HG03045 (cell line): ENCODE data around the gene OPCML.

ENCODE experiments used
- ATAC-seq: cut with Tn5 transposase; IDR thresholded peaks from one replicate; pipeline ENCODE4 v1.9.1; 2021; ENCODE audit warnings: mild to moderate bottlenecking, moderate library complexity; ENCODE audit not compliant: unreplicated experiment

OPCML gene

DNA sequence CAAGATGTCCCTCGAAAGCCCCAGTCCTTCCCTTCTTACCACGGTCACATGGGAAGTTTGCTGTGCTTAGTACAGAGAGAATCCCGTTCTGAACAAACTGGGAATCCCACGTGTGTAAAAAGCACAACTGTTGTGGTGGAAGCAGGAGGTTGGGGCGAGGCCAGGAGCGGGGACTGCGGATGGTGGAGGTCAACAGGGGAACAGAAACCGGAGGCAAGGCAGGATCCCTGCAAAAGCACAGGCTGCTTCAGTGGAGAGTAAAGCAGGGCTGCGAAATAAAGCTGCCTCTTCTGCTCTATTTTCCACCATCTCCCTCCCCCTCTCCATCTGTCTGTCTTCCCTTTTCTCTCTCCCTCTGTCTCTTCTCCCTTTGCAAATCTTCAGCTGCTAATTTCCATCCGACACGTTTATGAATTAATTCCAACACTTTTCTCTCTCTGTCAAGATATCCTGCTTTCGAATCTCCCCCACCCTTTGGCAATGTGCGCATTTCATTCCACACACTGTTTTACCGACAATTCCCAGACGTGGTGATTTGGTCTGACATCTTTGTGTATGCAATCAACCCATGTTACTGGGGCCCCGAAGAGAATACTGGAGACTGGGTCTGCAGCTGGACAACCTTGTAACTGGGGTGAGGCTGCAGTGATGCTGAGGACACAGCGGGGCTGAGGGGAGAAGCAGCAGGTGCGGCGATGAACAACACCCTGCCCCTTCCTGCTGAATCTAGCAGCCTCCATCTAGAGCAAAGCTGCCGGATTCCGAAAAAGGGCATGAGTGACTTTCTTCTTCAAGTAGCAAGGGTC is 571.8 kb downstream of the OPCML start:
- no peak for ATAC-seq

DNA sequence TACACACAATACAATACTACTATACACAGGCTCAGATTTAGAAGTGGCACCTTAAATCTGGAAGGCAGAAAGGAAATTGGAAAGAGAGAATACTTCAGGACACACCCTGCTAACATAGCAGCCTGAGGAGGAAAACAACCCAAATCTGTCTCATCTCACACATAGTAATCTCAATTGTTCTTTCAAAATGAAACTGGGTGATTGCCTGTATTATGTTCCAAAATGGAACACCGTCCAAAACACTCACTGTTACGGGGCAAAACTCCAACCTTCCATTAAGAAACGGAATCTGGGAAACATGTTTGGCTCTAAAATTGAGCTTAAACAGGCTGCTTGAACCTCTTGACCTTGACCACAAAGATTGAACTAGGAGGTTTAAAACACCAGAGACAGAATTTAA is 572.6 kb downstream of the OPCML start:
- ATAC-seq = no peak

DNA sequence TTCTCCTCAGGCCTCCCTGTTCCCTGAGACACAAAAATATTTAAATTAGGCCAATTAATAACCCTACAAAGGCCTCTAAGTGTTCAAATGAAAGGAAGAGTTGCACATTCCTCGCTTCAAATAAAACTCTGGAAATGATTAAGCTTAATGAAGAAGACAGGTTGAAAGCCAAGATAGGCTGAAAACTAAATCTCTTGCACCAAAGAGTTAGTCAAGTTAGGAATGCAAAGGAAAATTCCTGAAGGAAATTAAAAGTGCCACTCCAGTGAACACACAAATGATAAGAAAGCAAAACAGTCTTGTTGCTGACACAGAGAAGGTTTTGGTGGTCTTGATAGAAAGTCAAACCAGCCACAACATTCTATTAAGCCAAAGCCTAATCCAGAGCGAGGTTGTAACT is 574.4 kb downstream of the OPCML start:
- ATAC-seq = no peak

DNA sequence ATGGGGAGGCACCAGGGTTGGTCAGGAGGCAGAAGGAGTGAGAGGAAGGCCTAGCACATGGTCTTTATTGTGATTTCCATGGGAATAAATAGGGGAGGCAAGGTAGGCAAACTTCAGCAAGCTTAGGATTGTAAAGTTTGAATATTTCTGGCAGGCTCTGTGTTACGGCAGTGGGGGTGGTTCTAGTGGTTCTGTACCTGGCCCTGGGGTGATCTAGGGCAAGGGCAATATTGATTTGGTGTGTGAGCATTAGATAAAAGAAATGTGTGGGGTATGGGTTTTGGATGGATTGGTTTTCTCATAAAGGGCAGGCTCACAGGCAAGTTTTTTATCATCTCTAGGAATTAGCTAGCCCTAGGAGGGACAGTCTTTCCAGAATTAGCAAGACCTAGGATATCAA is 584.0 kb downstream of the OPCML start:
- ATAC-seq = no peak

DNA sequence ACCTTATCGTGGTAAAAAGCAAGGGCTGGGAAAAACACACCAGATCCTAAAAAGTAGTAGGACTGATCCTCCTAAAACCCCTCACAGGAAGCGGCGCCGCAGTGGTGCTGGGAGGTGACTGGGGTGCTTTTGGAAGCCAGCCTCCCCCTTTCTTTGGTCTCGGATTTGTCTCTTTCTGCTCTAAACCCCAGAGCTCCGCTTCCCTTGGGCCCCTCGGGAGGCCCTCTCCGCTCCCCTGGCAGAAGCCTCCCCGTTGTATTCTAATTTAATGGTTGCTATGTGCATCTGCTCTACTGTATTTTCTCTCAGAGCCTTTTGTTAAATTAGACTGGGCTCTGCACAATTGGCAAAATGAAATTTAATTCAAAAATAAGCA is 587.7 kb downstream of the OPCML start:
- no peak for ATAC-seq

DNA sequence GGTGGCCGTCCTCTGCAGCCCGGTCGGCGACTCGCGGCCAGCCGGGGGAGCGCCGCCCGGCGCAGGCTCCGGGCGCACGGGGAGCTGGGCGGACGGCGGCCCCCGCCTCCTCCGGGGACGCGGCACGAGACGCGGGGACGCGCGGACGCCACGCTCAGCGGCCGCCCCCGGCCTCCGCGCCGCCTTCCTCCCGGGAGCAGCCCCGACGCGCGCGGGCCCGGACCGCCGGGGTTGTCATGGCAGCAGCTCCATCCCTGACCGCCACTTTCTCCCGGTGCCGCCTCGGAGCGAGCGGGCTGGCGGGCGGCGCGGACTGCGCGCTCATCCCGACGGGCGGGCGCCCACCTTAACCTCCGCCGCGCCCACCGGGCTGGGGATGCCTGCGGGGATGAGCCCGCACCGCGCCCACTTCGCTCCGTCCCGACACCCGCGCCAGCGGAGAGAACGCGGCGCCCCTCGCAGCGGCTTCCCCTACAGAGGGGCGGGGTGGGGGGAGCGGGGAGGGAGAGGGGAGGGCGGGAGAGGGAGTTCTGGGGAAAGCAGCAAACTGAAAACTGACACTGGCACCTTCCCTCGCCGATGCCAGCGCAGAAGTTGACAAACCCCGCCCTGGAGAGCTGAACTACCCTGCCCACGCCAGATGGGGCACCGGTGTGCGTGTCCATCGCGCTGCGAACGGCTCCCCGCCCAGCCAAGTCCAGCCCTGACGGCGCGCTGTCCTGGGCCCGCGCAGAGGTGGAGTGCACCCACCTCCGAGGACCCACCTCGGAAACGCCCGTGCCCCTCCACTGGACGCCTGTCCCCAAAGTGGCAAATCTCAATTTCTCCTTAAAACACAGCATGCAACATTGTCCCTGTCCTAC is 588.4 kb downstream of the OPCML start:
- ATAC-seq = no peak

DNA sequence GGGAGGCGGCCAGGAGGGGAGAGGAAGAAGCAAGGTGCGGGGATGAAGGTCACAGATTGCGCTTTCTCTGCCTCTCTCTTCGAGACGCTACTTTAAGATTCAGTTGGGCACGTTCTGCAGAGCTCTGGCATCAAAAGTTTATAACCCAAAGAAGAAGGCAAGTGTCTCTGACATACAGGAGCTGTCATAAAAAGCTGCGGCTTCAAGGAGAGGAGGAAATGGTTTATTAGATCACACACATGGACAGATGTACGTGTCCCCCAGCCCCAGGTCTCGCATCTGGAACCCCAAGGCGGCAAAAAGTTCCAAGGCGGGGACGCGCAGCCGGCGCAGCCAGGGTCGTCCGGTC is 589.0 kb downstream of the OPCML start:
- no peak for ATAC-seq

DNA sequence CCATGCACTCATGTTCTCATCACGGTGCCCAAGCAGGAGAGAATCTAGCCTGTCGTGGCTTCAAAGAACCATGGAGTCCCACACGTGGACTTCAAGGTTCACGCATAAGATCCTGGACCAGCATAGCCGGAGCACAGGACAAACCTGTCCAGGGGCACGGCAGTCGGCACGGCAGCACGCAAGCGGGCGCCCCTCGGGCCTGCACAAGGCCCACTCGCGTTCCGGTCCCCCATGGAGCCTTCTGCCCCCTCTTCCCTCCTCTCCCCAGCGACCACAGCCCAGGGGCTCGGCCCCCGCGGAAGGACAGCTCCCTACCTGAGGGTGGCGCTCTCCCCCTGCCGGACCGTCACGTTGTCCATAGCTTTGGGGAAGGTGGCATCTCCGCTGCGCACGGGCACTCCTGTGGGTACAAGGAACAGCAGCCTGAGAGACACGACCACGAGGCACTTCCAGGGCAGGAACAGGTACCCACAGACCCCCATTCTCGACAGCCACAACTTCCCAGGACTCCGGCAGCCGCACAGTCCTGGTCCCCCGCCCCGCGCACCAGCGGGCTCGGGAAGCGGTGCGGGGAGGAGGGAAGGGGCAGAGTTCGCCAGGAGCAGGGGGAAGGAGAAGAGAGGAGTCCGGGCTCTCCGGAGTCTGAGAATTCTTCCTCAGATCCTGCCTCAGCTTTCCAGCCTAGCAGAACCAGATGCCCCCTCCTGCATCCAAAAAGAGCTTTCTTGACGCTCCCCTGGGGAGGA is 589.5 kb downstream of the OPCML start:
- ATAC-seq = no peak

DNA sequence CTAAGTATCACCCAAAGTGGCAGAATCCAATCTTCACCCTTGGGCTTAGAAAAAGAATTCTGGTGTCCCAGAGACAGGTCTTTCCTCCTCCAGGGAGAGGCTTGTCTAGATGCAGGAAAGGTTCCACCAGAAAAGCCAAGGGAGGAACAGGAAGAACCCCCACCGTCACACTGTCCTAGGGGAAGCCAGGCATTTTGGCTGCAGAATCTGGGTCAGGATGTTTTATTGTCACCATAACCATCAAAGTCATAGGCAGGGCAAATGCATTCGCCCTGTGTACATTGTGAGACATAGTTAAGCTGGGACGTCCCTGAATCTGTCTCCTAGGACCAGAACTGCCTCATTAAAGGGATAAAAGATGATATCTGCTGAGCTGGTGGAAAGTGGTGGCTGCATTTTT is 590.5 kb downstream of the OPCML start:
- no peak for ATAC-seq

DNA sequence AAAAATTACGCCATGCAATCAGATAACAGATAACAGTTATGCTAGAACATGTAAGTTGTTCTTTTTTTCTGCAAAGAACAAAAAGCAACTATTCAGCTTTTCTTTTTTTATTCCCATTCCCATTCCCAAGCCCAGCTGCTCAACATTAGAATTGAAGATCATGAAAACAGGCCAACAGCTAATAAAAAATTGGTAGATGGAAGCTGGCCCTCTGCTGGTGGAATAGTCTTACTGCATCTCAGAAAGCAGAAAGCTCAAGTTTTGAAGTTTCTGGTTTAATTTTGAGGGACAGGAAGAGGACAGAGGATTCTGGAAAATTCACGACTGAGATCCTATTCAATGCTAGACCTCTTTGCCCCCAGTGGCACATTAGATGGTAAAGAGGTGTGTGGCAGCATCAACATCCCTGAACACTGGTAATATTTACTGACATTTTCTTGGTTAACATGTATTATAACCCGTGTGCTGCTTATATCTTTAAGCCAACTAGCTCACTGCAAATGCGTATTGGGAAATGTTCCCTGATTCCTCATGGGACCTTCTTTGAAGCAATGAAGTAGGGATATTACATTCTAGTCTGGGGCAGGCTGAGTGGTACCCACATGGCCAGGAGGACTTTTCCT is 591.2 kb downstream of the OPCML start:
- ATAC-seq = no peak

DNA sequence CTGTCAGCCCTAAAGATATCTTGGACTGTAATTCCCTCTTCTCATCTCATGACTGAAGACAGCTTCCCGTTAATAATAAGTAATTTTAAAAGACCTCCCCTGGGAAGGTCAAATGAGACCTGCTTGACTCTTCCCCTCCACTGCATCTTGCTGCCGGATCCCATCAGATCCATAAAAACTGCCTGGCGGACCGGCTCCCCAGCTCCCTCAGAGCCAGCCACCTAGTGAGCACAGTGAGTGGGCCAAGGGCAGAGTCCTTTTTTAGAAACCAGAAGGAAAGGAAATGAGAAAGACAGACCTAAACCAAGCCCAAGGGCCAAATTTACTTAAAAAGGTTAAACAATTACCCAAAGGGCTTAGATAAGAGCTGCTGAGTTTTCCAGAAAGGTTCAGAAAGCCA is 595.3 kb downstream of the OPCML start:
- no peak for ATAC-seq

DNA sequence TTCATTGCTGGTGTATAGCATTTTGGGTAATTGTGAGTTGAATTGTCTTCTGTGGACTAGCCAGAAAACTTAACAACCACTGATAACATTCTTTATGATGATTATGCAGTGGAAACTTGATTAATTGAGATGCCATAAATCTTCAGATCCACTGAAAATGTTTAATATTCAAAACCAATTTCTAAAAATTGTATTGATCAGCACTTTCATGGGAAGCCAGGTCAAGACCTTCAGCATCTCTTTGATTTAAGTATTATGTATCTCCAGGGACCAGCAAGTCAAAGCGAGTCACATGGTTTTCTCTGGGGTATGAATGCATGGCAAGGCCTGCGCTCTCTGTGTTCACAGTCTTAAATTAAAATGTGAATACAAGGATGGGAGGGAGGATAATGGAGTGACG is 596.9 kb downstream of the OPCML start:
- no peak for ATAC-seq

DNA sequence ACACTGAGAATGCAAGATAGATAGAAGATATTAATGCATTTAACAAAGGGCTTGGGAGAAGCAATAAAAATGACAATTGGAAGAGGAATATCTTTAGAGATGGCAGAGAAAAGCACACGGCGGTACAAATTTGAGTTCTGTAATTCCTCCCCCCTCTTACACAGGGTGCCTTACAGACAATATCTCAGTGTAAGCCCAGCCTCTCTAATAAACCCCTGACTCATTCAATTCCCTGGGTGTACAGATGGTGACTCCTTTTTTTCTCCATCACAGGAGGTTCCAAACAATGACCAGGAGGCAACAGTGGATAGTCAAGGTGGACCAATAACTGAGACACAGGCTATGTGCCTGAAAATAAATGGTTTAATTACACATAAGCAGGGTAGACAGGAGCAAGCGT is 598.6 kb downstream of the OPCML start:
- no peak for ATAC-seq

DNA sequence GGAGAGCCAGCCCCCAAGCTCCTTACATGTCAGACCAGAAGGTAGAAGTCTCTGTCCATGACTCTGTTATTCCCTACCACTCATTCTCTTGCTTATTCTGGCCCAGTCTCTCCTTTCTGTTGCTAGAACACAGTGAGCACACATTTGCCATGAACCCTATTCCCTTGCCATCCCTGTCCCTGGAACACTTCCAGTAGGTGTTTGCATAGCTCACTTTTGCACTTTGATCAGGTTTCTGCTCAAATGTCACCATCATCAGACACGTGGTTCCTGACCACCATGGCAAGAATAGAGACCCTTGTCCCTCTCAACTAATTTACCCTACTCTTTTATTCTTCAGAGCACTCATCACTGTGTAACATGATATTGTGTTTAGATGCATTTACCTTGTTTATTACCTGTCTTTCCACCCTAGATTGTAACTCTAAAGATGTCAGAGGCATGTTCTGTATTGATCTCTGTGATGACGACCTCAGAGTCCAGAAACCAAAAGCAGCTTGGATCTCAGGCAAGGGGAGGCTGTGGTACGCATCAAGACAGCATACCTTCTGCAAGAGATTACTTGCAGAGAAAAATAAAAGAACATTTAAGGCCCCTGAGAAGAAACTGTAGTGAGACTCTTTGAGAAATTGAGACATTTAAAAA is 606.4 kb downstream of the OPCML start:
- no peak for ATAC-seq

DNA sequence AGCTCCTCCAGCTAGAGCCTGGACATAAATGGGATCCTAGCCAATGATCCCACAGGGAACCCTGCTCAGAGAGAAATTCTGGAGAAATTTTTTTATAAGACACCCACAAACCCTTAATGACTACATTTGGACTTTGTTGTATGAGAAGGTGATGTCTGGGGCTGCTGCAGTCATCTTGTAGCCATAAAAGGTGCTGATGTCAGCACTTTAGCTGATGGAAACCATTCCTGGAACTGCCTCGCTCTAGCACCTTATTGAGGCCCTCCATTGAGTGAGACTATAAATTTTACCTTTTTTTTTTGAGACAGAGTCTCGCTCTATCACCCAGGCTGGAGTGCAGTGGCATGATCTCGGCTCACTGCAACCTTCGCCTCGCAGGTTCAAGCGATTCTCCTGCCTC is 610.7 kb downstream of the OPCML start:
- ATAC-seq = no peak

DNA sequence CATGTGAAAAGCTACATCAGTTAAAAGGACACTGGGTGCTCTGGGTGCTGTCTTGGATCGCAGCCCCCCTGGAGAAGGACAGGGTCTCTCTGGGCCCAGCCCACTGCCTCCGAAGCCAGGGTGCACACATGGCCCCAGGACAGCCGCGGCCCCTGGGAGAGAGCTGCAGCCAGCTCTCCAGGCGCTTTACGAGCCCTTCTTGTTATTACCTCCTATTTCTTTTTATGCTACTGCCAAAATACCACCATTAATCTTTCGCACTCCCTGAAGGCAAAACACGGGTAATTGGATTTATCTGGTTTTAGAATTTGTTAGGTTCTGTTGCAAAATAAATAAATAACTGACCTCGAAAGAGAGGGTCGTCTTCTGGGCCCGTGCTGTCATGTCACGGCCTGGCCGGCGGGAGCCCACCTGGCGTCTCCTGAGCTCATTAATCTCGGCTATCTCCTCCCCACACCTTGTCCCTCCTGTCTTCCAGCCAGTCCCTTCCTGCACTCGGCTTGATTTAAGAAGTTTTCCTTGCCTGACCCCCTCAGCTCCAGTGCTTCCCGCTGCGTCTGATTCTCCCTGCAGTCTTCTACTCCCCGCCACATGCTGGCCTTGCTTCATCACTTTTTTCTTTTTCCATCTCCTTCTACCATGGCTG is 611.7 kb downstream of the OPCML start:
- ATAC-seq = no peak

DNA sequence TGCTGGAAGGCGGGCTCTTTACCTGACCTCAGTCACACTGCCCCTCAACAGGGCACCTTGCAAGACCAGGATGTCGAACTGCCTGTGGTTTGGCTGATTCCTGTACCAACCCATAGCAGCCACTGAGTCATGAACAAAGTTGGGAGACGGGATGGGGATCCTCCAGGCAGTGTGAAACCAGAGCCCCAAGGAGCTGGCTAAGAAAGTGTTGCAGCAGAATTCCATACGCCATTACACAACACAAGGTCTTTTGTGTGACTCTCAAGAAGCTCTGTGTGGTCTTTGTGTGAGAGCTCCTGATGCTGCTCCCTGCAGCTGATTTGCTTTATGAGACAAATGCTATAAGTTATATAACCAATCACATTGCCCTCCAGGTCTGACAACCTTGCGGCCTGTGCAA is 617.7 kb downstream of the OPCML start:
- ATAC-seq = no peak

DNA sequence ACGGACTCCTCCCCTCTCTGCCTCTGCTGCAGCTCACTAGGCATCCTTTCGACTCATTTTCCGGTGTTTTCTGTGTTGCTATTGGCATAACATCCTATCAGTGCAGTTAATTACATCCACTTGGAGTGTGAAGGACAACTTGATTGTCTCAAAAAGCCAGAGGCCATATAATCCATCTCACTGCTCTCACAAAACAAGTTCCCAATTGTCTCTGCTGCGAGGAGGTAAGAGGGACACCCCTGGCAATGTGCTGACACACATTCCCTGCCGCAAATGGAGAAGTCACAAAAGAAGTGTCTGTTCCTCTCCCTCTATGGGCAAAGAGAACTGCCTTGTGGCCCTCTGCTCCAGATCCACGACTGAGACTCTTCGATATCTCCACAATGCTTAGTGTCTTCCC is 618.4 kb downstream of the OPCML start:
- no peak for ATAC-seq

DNA sequence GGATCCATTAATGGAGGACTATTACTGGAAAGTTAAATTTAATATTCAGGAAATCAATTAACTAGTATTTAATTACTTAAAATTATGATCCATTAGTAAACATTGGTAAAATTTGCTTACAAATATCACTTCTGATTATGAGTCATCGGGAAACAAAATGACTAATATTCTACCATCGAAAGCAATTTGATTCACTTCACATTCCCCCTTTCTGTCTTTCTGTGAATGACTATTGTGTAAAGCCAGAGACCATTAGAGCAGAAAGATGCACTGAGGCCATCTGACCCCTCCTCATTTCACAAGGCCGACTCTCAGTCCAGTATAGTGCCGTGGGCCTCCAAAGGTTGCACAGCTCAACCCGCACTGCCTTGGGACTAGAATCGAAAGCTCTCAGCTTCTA is 619.0 kb downstream of the OPCML start:
- no peak for ATAC-seq

DNA sequence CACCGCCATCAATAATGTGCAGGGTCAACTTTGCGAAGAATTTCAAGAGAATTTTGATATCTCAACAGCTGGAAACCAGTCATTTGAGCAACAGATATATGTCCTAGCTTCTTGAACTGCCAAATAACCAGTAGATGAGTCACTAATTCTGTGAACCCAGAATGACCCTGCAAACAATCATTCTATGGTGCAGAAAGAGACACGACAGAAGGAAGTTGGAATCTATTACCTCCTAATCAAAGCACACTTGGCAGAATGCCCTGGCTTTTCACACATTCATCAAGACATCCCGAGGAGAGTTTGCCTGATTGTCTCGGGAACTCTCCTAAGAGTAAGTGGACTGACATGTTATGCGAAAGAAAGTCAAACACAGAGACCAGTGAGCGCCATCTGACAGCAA is 621.1 kb downstream of the OPCML start:
- ATAC-seq = no peak
